Peyer's patch (tissue), 4 donors: ENCODE data around the gene IRAK4. TPM values are rescaled to one million over a fixed set of nuclear protein-coding genes. Genes with fewer than 3 reads are reported as not detected.

ENCODE experiments used
- DNase-seq, 3 donors: peaks; one replicate each; pipeline ENCODE4 v3.0.0-alpha.2; 2017 to 2019
- H3K27ac ChIP-seq, 4 donors: fragments of 200-600 bp; sonication (generic); one replicate each; pipeline ENCODE4 v1.5.1; 2016 to 2019
- H3K27me3 ChIP-seq, 2 donors: fragments of 200-600 bp; sonication (generic); one replicate each; pipeline ENCODE4 v1.5.1; 2019
- H3K36me3 ChIP-seq, 3 donors: fragments of 200-600 bp; sonication (generic); one replicate each; pipeline ENCODE4 v1.5.1; 2016 to 2019
- H3K4me1 ChIP-seq, 4 donors: fragments of 200-600 bp; sonication (generic); one replicate each; pipeline ENCODE4 v1.5.1; 2016 to 2019
- H3K4me3 ChIP-seq, 4 donors: fragments of 200-600 bp; sonication (generic); 1 replicate in 3 of 4; 2 replicates in 1 of 4; pipeline ENCODE4 v1.5.1; 2016 to 2019; ENCODE audit warnings: mild to moderate bottlenecking in 1 of 4
- H3K9me3 ChIP-seq, 4 donors: fragments of 200-600 bp; sonication (generic); one replicate each; pipeline ENCODE4 v1.5.1; 2016 to 2019; ENCODE audit warnings: mild to moderate bottlenecking in 1 of 4
- CTCF ChIP-seq, 6 experiments: fragments of 450-650 bp in 4 of 6; fragments of 200-600 bp in 2 of 6; sonication (generic) in 1 of 6; IDR thresholded peaks; one replicate each; pipeline ENCODE4 v1.5.1; 2017 to 2019; ENCODE audit warnings: antibody characterized with exemption in 6 of 6, mild to moderate bottlenecking in 3 of 6, moderate library complexity in 1 of 6
- POLR2A ChIP-seq, 2 donors: fragments of 450-650 bp; IDR thresholded peaks; one replicate each; pipeline ENCODE4 v1.5.1; 2017; ENCODE audit warnings: antibody characterized with exemption in 2 of 2, mild to moderate bottlenecking in 2 of 2, moderate library complexity in 2 of 2
- total RNA-seq, 4 donors: library from RNA; depleted of rRNA; stranded (reverse); fragments of >200 nt; gene quantifications; one replicate each; pipeline ENCODE4 v1.1.0, GENCODE V29; 2016

The IRAK4 gene
- total RNA-seq, 4 donors from 2014 or later = 28.9 to 49.5 (median 41.3) TPM

GRCh38 chr12:43728698-43729097 lies 30.1 kb upstream of the IRAK4 start:
- H3K4me3 ChIP-seq = no peak overlapping the region
- TF ChIP-seq CTCF (IDR thresholded peaks at IDR 0.05) (no peak), POLR2A (IDR thresholded peaks at IDR 0.05) (no peak)

GRCh38 chr12:43730283-43730682 lies 28.5 kb upstream of the IRAK4 start:
- H3K36me3 ChIP-seq = peaks cover 0 to 4% (median 0%) of the 10 kb centered on the region in 3 donors
- no peaks in the 10 kb centered on the region for H3K9me3 ChIP-seq
- H3K27ac ChIP-seq = no peak overlapping the region
- no peaks in the 10 kb centered on the region for H3K27me3 ChIP-seq
- TF ChIP-seq POLR2A (IDR thresholded peaks at IDR 0.05) = no peak
- no peak for TF ChIP-seq CTCF (IDR thresholded peaks at IDR 0.05)
- no peak overlapping the region for H3K4me3 ChIP-seq
- no peaks in the 10 kb centered on the region for H3K4me1 ChIP-seq
- DNase-seq = no peak

More at GRCh38 chr12:43728698-43729097, 30.1 kb upstream of the IRAK4 start:
- no peak for DNase-seq
- no peaks in the 10 kb centered on the region for H3K4me1 ChIP-seq
- no peaks in the 10 kb centered on the region for H3K27me3 ChIP-seq
- H3K27ac ChIP-seq = no peak overlapping the region
- no peaks in the 10 kb centered on the region for H3K36me3 ChIP-seq
- H3K9me3 ChIP-seq = no peaks in the 10 kb centered on the region

- Histone ChIP-seq H3K36me3 (peaks cover 0 to 26% (median 0%) of the 10 kb centered on the region in 3 donors), H3K4me1 (no peaks in the 10 kb centered on the region)
These were observed 25.1 kb upstream of the IRAK4 start for GRCh38 chr12:43733687-43734086.

GRCh38 chr12:43736927-43737440 lies 21.8 kb upstream of the IRAK4 start:
- H3K9me3 ChIP-seq = no peaks in the 10 kb centered on the region
- H3K4me1 ChIP-seq = no peaks in the 10 kb centered on the region
- H3K27ac ChIP-seq = no peak overlapping the region
- TF ChIP-seq CTCF (IDR thresholded peaks at IDR 0.05) (no peak), POLR2A (IDR thresholded peaks at IDR 0.05) (no peak)
- no peaks in the 10 kb centered on the region for H3K27me3 ChIP-seq
- H3K36me3 ChIP-seq = peaks cover 0 to 27% (median 0%) of the 10 kb centered on the region in 3 donors
- no peak for DNase-seq
- no peak overlapping the region for H3K4me3 ChIP-seq

More at GRCh38 chr12:43733687-43734086, 25.1 kb upstream of the IRAK4 start:
- DNase-seq = no peak
- no peaks in the 10 kb centered on the region for H3K27me3 ChIP-seq
- H3K4me3 ChIP-seq = no peak overlapping the region
- no peak overlapping the region for H3K27ac ChIP-seq
- TF ChIP-seq CTCF (IDR thresholded peaks at IDR 0.05) (no peak), POLR2A (IDR thresholded peaks at IDR 0.05) (no peak)
- no peaks in the 10 kb centered on the region for H3K9me3 ChIP-seq

- H3K4me1 ChIP-seq = no peaks in the 10 kb centered on the region
- DNase-seq = no peak
- TF ChIP-seq CTCF (IDR thresholded peaks at IDR 0.05) (no peak), POLR2A (IDR thresholded peaks at IDR 0.05) (no peak)
- peaks cover 0 to 30% (median 0%) of the 10 kb centered on the region in 3 donors for H3K36me3 ChIP-seq
- no peaks in the 10 kb centered on the region for H3K27me3 ChIP-seq
- no peak overlapping the region for H3K27ac ChIP-seq
- H3K4me3 ChIP-seq = no peak overlapping the region
- no peaks in the 10 kb centered on the region for H3K9me3 ChIP-seq
These were observed 21.1 kb upstream of the IRAK4 start for GRCh38 chr12:43737646-43738045.
